GM12878 (cell line): Measurements from ENCODE around the gene MYOM1. TPM values are rescaled to one million over a fixed set of nuclear protein-coding genes. Genes with fewer than 3 reads are reported as not detected.

Source experiments
- ATAC-seq: fragments of 200-7000 bp; cut with Tn5 transposase; 3 replicates; pipeline ENCODE4 v1.9.1; 2020; ENCODE audit warnings: mild to moderate bottlenecking, moderate library complexity
- BruUV-seq: library from RNA; stranded (reverse); fragments of 400-500 nt; replicated peaks from 2 replicates; lab custom pipeline; 2021; lab: Mats Ljungman, UMichigan
- CTCF ChIA-PET: fragments of 300-600 bp; sonication (Branson Sonifier 250); formaldehyde crosslinking; extraction: SDS; loops from one replicate; lab custom pipeline; 2021; ENCODE audit warnings: inconsistent platforms; lab: Yijun Ruan, JAX
- POLR2A ChIA-PET: fragments of 350-600 bp; formaldehyde crosslinking; extraction: SDS; loops from one replicate; lab custom pipeline; 2021; ENCODE audit warnings: inconsistent platforms; lab: Charles Lee
- RAD21 ChIA-PET: fragments of 300-600 bp; sonication (Branson Sonifier 250); formaldehyde crosslinking; loops from one replicate; lab custom pipeline; 2023; ENCODE audit warnings: antibody characterized with exemption; ENCODE audit not compliant: unreplicated experiment; lab: Charles Lee
- SMC1A ChIA-PET: fragments of 300-600 bp; sonication (Branson Sonifier 250); formaldehyde crosslinking; loops from one replicate; lab custom pipeline; 2023; ENCODE audit not compliant: unreplicated experiment, uncharacterized antibody; lab: Charles Lee
- DNase-seq: peaks from one replicate; pipeline ENCODE4 v3.0.0-alpha.2; 2011; ENCODE audit warnings: low read depth, low spot score
- FAIRE-seq: peaks from 3 replicates; lab custom pipeline; 2011; peaks lifted over from hg19 to GRCh38; lab: Jason Lieb, UNC
- H2AFZ ChIP-seq: 2 replicates; pipeline ENCODE4 v1.6.0; 2011; ENCODE audit warnings: low read depth, low read length, control low read depth; ENCODE audit not compliant: control insufficient read depth
- H3K27ac ChIP-seq: 2 replicates; pipeline ENCODE4 v1.5.1; 2011; ENCODE audit warnings: control low read depth; ENCODE audit not compliant: control insufficient read depth, insufficient read depth
- H3K27me3 ChIP-seq, 2 experiments: replicated peaks in 1 of 2; 2 replicates each; pipeline versions ENCODE4 v1.6.0 to v1.6.1; 2011; ENCODE audit warnings: low read length in 1 of 2; ENCODE audit not compliant: control insufficient read depth in 2 of 2, insufficient read depth in 2 of 2
- H3K36me3 ChIP-seq, 2 experiments: 2 replicates each; pipeline ENCODE4 v1.5.1; 2011; ENCODE audit warnings: low read length in 1 of 2; ENCODE audit not compliant: control insufficient read depth in 2 of 2, insufficient read depth in 2 of 2
- H3K4me1 ChIP-seq: 2 replicates; pipeline ENCODE4 v1.6.1; 2011; ENCODE audit warnings: mild to moderate bottlenecking, low read length, moderate library complexity, mixed read lengths; ENCODE audit not compliant: control insufficient read depth, insufficient read depth
- H3K4me2 ChIP-seq: 2 replicates; pipeline ENCODE4 v1.6.0; 2011; ENCODE audit warnings: control low read depth; ENCODE audit not compliant: control insufficient read depth, insufficient read depth
- H3K4me3 ChIP-seq: fragments of 200-600 bp; sonication (generic); 2 replicates; pipeline ENCODE4 v1.5.1; 2016
- H3K79me2 ChIP-seq: 2 replicates; pipeline ENCODE4 v1.6.0; 2011; ENCODE audit warnings: low read length; ENCODE audit not compliant: control insufficient read depth, insufficient read depth
- H3K9ac ChIP-seq: 2 replicates; pipeline ENCODE4 v1.8.0; 2011; ENCODE audit warnings: low read length, control low read depth, mixed read lengths; ENCODE audit not compliant: control insufficient read depth, insufficient read depth
- H3K9me3 ChIP-seq: replicated peaks from 3 replicates; pipeline ENCODE4 v1.5.1; 2011; ENCODE audit warnings: mild to moderate bottlenecking, low read length; ENCODE audit not compliant: control insufficient read depth, insufficient read depth
- H4K20me1 ChIP-seq: 2 replicates; pipeline ENCODE4 v1.6.0; 2011; ENCODE audit not compliant: control insufficient read depth, insufficient read depth
- ETV6 ChIP-seq, 2 experiments: fragments of 450-650 bp in 1 of 2; IDR thresholded peaks in 1 of 2; conservative IDR thresholded peaks in 1 of 2; 2 replicates each; pipeline ENCODE4 v1.6.1; 2014; ENCODE audit warnings: antibody characterized with exemption in 1 of 2, borderline replicate concordance in 1 of 2, low read depth in 1 of 2, mild to moderate bottlenecking in 1 of 2, moderate library complexity in 1 of 2
- RAD51 ChIP-seq: fragments of 450-650 bp; IDR thresholded peaks from 2 replicates; pipeline ENCODE4 v1.6.1; 2016; ENCODE audit warnings: moderate library complexity, mild to moderate bottlenecking, inconsistent platforms
- WGBS: methylation state at CpG from one replicate; pipeline ENCODE4 v1.1.6; 2016; ENCODE audit warnings: low lambda C conversion rate; ENCODE audit not compliant: insufficient replicate concordance, insufficient coverage; ENCODE audit errors: missing lambda C conversion rate; 5-methylcytosine and 5-hydroxymethylcytosine counted together
- in situ Hi-C: fragments of 300-500 bp; cut with MboI; formaldehyde crosslinking; loops from 9 replicates; pipeline ENCODE4 v1.14.3; 2018; ENCODE audit warnings: mixed read lengths
- intact Hi-C: fragments of 100-400 bp; cut with micrococcal nuclease; formaldehyde crosslinking; loops from one replicate; pipeline ENCODE4 v1.14.2; 2022; ENCODE audit not compliant: unreplicated experiment
- polyA plus RNA-seq, 11 experiments: library from polyadenylated mRNA; depleted of rRNA in 4 of 11; unstranded in 6 of 11; stranded (reverse) in 5 of 11; fragments of >200 nt; fragmentation: Nextera tagmentation in 4 of 11; fragmentation: Illumina TruSeq in 1 of 11; extraction: Ambion mirVana in 4 of 11; extraction: Trizol in 1 of 11; gene quantifications; 1 replicate in 1 of 11; 2 replicates in 10 of 11; pipeline versions ENCODE4 v1.2.1 to v1.2.3, GENCODE V29; 2011 to 2016; ENCODE audit warnings: inconsistent platforms in 2 of 11, missing spikeins in 2 of 11, low read depth in 1 of 11
- total RNA-seq, 4 experiments: library from RNA; depleted of rRNA in 3 of 4; stranded (reverse); fragments of >200 nt in 3 of 4; fragmentation: Illumina TruSeq in 1 of 4; extraction: Trizol in 1 of 4; gene quantifications; 2 replicates each; pipeline versions ENCODE4 v1.2.1 to v1.2.3, GENCODE V29; 2013 to 2021

MYOM1 gene
- total and polyA plus RNA-seq, 10 of the 15 experiments (the other 5 are each of a cell fraction or from before 2014, with no cell fraction given): 0.06 to 1.0 (median 0.57) TPM

- TF ChIP-seq RAD51 (peak; percentile 54; the same call in 1 of the 2 replicates), ETV6 (conservative IDR thresholded peaks at IDR 0.05 in 1 of 2, IDR thresholded peaks at IDR 0.05 in 1 of 2; ENCODE audit: borderline replicate concordance in 1 of 2, low read depth in 1 of 2) (no peak)
- 90% methylated on average over 8 of the region's 8 CpGs for WGBS
- no peaks in the 10 kb centered on the region for H3K9me3 ChIP-seq
- FAIRE-seq (no peak), ATAC-seq (peak; percentile 45; the same call in 2 of the 3 replicates), DNase-seq (no peak)
- ChIA-PET CTCF (interaction anchor here (0.6 to 1.6 kb wide), 7 partner anchors 12 to 184 kb away, joined by 3 to 7 read pairs (median 3); no protein-coding TSS in a partner anchor), POLR2A (interaction anchor here (0.6 to 0.7 kb wide), 3 partner anchors 174 to 416 kb away, joined by 3 to 6 read pairs (median 4); no protein-coding TSS in a partner anchor), RAD21 (interaction anchor here (0.7 to 0.9 kb wide), 2 partner anchors 12 to 56 kb away, joined by 3 read pairs; no protein-coding TSS in a partner anchor), SMC1A (interaction anchor here (0.7 to 0.9 kb wide), 3 partner anchors 9 to 424 kb away, joined by 3 read pairs; no protein-coding TSS in a partner anchor)
- no peaks in the 10 kb centered on the region for H3K4me1 ChIP-seq
- no peak overlapping the region for H3K27ac ChIP-seq
- no peaks in the 10 kb centered on the region for H3K79me2 ChIP-seq
- no TSS peak for BruUV-seq
- no peak overlapping the region for H2AFZ ChIP-seq
- no peaks in the 10 kb centered on the region for H3K36me3 ChIP-seq
- no peaks in the 10 kb centered on the region for H3K27me3 ChIP-seq
- no peak overlapping the region for H3K9ac ChIP-seq
- intact Hi-C loops (no loop called here), in situ Hi-C loops (no loop called here)
- H3K4me3 ChIP-seq: no peak overlapping the region
- no peak overlapping the region for H3K4me2 ChIP-seq
- H4K20me1 ChIP-seq: no peaks in the 10 kb centered on the region
Observed at GRCh38 chr18:3186678-3187658, 32.8 kb downstream of the MYOM1 start.
